Prostate gland (tissue), 2 donors: ENCODE measurements around the gene CDR2. TPM values are rescaled to one million over a fixed set of nuclear protein-coding genes. Genes with fewer than 3 reads are reported as not detected.

Experiments used
- DNase-seq: peaks from one replicate; pipeline ENCODE4 v3.0.0-alpha.2; 2019; ENCODE audit warnings: low spot score
- H3K27ac ChIP-seq, 2 donors: fragments of 200-600 bp; sonication (generic); 2 replicates each; pipeline ENCODE4 v1.5.1; 2017 to 2019
- H3K27me3 ChIP-seq: fragments of 200-600 bp; sonication (generic); replicated peaks from 2 replicates; pipeline ENCODE4 v1.5.1; 2019; ENCODE audit not compliant: insufficient read depth
- H3K36me3 ChIP-seq, 2 donors: fragments of 200-600 bp; sonication (generic); 1 replicate in 1 of 2; 2 replicates in 1 of 2; pipeline versions ENCODE4 v1.5.1 to v1.8.1; 2017 to 2019
- H3K4me1 ChIP-seq: fragments of 200-600 bp; sonication (generic); replicated peaks from 2 replicates; pipeline ENCODE4 v1.5.1; 2019
- H3K4me3 ChIP-seq, 2 donors: fragments of 200-600 bp; sonication (generic); 2 replicates each; pipeline ENCODE4 v1.5.1; 2017 to 2019
- H3K9me3 ChIP-seq: fragments of 200-600 bp; sonication (generic); 2 replicates; pipeline ENCODE4 v1.5.1; 2017
- CTCF ChIP-seq, 4 experiments: fragments of 200-600 bp in 2 of 4; fragments of 450-650 bp in 2 of 4; sonication (generic) in 2 of 4; IDR thresholded peaks; 1 replicate in 3 of 4; 2 replicates in 1 of 4; pipeline ENCODE4 v1.5.1; 2016 to 2019; ENCODE audit warnings: antibody characterized with exemption in 4 of 4, mild to moderate bottlenecking in 2 of 4, moderate library complexity in 2 of 4
- POLR2A ChIP-seq: fragments of 450-650 bp; IDR thresholded peaks from one replicate; pipeline ENCODE4 v1.6.1; 2016; ENCODE audit warnings: antibody characterized with exemption, mild to moderate bottlenecking
- POLR2AphosphoS5 ChIP-seq: sonication (generic); formaldehyde crosslinking; IDR thresholded peaks from one replicate; pipeline ENCODE4 v1.6.1; 2017; ENCODE audit warnings: antibody characterized with exemption
- WGBS: methylation state at CpG from one replicate; pipeline ENCODE4 v1.1.5; 2018; 5-methylcytosine and 5-hydroxymethylcytosine counted together
- intact Hi-C: fragments of 100-400 bp; cut with DNase I; formaldehyde crosslinking; loops from one replicate; pipeline ENCODE4 v1.14.2; 2022
- total RNA-seq, 2 donors: library from RNA; depleted of rRNA; stranded (reverse); fragments of >200 nt; gene quantifications; one replicate each; pipeline ENCODE4 v1.1.0, GENCODE V29; 2016

CDR2 gene
- total RNA-seq, 2 donors from 2014 or later = 24.5 to 31.9 TPM

GRCh38 chr16:22330326-22330725 lies 44.1 kb downstream of the CDR2 start:
- 57% methylated on average over 4 of the region's 4 CpGs for WGBS
- H3K9me3 ChIP-seq = no peaks in the 10 kb centered on the region
- TF ChIP-seq POLR2AphosphoS5 (no peak), POLR2A (no peak), CTCF (IDR thresholded peaks at IDR 0.05) (no peak)

DNA sequence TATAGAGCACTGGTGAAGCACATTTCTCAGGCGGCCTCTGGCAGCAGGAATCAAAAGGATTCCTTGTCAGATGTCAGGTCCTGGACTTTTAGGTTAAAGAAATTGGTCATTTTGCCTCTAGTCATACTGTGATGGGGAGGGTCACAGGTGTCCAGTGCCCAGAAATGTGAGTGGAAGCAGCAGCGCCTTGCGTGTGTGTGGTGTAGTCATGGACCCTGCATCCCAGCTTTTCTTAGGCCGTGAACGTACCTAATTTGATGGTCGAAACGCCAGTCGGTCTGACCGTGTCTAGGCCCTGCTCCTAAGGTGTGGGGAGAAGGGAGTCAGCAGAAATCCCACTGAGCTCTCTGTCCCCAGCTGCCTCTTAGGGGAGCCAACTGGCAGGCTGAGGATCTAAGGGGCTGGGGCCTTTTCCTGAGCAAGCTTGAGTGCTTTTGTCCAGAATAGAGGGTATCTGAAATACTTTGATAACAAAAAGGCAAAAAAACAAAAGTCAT lies 45.2 kb downstream of the CDR2 start:
- Histone ChIP-seq H3K27ac (no peak overlapping the region), H3K36me3 (peaks cover 0 to 23% of the 10 kb centered on the region in 2 donors), H3K4me1 (peaks cover 2% of the 10 kb centered on the region), H3K27me3 (no peaks in the 10 kb centered on the region), H3K4me3 (no peak overlapping the region), H3K9me3 (no peaks in the 10 kb centered on the region)
- DNase-seq = no peak
- intact Hi-C loops = loop anchor here (10.0 kb wide), 1 partner anchor 346 kb away; no protein-coding TSS in a partner anchor
- 95% methylated on average over 9 of the region's 9 CpGs for WGBS
- no peak for TF ChIP-seq POLR2A
- TF ChIP-seq POLR2AphosphoS5 = no peak
- TF ChIP-seq CTCF (IDR thresholded peaks at IDR 0.05) = no peak

More at GRCh38 chr16:22330326-22330725, 44.1 kb downstream of the CDR2 start:
- Histone ChIP-seq H3K4me3 (no peak overlapping the region), H3K4me1 (peaks cover 2% of the 10 kb centered on the region), H3K27me3 (no peaks in the 10 kb centered on the region), H3K36me3 (peaks cover 6 to 25% of the 10 kb centered on the region in 2 donors), H3K27ac (no peak overlapping the region)
- intact Hi-C loops = no loop called here
- DNase-seq = no peak

DNA sequence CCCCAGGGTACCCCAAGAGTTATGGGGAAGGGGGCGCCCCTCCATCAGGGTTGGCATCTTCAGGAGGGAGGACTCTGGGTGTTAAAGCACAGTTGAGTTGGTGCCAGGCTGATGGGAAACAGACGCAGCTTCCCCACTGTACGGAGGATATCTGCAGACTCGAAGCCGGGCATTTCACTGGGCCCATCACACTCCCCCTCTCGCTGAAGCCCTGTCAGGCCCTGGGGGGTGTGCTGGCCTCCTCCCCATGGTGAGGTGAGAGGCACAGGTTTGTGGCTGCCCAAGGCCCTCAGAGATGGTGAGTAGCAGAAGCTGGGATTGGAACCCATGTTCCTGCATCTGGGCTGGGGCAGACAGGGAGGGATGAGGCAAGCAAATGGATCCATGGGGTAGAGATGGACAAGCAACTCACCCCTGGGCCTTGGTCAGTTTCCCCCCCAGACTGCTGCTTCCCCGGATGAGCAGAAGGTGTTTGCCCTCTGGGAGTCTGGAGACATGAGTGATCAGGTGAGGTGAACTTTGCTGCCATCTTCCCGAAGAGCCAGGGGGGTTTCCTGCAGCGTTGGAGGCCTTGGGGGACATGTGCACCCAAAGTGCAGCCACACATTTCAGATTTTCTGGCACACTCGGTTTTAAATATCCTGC lies 46.2 kb downstream of the CDR2 start:
- WGBS = 93% methylated on average over 10 of the region's 10 CpGs
- H3K4me1 ChIP-seq = peaks cover 2% of the 10 kb centered on the region
- H3K27ac ChIP-seq = no peak overlapping the region
- no peak for DNase-seq
- no peaks in the 10 kb centered on the region for H3K9me3 ChIP-seq
- H3K4me3 ChIP-seq = no peak overlapping the region
- intact Hi-C loops = loop anchor here (10.0 kb wide), 1 partner anchor 347 kb away; no protein-coding TSS in a partner anchor
- peaks cover 0 to 23% of the 10 kb centered on the region in 2 donors for H3K36me3 ChIP-seq
- no peak for TF ChIP-seq POLR2A
- no peak for TF ChIP-seq POLR2AphosphoS5
- TF ChIP-seq CTCF (IDR thresholded peaks at IDR 0.05) = no peak
- no peaks in the 10 kb centered on the region for H3K27me3 ChIP-seq

- no peak overlapping the region for H3K4me3 ChIP-seq
- H3K27me3 ChIP-seq = no peaks in the 10 kb centered on the region
- TF ChIP-seq CTCF (IDR thresholded peaks at IDR 0.05) (no peak), POLR2A (no peak), POLR2AphosphoS5 (no peak)
- DNase-seq = no peak
- intact Hi-C loops = loop anchor here (10.0 kb wide), 1 partner anchor 347 kb away; no protein-coding TSS in a partner anchor
- H3K9me3 ChIP-seq = no peaks in the 10 kb centered on the region
- WGBS = 95% methylated on average over 6 of the region's 6 CpGs
- H3K36me3 ChIP-seq = peaks cover 0 to 23% of the 10 kb centered on the region in 2 donors
- H3K27ac ChIP-seq = no peak overlapping the region
- H3K4me1 ChIP-seq = peaks cover 2% of the 10 kb centered on the region
Measured at GRCh38 chr16:22327446-22327775, 47.0 kb downstream of the CDR2 start.
